ENCODE data around the gene SNX6. TPM values are rescaled to one million over a fixed set of nuclear protein-coding genes. Genes with fewer than 3 reads are reported as not detected.

The SNX6 gene
- total and polyA plus RNA-seq, 9 of the 15 experiments (the other 6 are each of a cell fraction or from before 2014, with no cell fraction given): 34.6 to 111 (median 57.5) TPM

DNA sequence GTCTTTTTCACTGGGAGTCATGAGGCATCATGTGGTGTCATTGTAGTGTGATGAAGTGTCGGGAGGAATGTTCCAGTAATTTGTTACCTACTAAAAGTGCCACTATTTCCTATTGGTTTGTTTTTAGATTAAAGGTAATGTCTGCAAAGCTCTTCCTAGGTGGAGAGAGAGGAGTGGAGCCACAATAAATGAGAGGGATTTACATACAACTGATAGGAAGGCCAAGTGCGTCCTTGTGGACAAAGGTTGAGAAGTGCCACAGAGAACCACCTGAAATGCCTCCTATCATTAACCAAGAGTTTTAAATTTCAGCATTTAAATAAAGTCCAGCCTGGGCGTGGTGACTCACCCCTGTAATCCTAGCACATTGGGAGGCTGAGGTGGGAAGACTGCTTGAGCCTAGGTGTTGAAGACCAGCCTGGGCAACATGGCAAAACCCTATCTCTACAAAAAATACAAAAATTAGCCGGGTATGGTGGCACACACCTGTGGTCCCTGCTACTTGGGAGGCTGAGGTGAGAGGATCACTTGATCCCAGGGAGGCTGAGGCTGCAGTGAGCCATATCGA, 2.5 kb upstream of the SNX6 start (continued):
- no peak for TF ChIP-seq SMAD1 (IDR thresholded peaks at IDR 0.05; ENCODE audit: low read depth, low read length, partially characterized antibody)
- TF ChIP-seq, protein P1, sequence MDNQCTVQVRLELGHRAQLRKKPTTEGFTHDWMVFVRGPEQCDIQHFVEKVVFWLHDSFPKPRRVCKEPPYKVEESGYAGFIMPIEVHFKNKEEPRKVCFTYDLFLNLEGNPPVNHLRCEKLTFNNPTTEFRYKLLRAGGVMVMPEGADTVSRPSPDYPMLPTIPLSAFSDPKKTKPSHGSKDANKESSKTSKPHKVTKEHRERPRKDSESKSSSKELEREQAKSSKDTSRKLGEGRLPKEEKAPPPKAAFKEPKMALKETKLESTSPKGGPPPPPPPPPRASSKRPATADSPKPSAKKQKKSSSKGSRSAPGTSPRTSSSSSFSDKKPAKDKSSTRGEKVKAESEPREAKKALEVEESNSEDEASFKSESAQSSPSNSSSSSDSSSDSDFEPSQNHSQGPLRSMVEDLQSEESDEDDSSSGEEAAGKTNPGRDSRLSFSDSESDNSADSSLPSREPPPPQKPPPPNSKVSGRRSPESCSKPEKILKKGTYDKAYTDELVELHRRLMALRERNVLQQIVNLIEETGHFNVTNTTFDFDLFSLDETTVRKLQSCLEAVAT (IDR thresholded peaks at IDR 0.05): no peak
- no peak for TF ChIP-seq MCM3 (IDR thresholded peaks at IDR 0.05)
- TF ChIP-seq MED1 (CRISPR knock-in tag; IDR thresholded peaks at IDR 0.05; ENCODE audit: borderline replicate concordance): no peak
- no peak for TF ChIP-seq SIX5 (IDR thresholded peaks at IDR 0.05; ENCODE audit: borderline replicate concordance in 1 of 2, insufficient read depth in 1 of 2, low read depth in 1 of 2, low read length in 2 of 2)
- TF ChIP-seq, protein P2, sequence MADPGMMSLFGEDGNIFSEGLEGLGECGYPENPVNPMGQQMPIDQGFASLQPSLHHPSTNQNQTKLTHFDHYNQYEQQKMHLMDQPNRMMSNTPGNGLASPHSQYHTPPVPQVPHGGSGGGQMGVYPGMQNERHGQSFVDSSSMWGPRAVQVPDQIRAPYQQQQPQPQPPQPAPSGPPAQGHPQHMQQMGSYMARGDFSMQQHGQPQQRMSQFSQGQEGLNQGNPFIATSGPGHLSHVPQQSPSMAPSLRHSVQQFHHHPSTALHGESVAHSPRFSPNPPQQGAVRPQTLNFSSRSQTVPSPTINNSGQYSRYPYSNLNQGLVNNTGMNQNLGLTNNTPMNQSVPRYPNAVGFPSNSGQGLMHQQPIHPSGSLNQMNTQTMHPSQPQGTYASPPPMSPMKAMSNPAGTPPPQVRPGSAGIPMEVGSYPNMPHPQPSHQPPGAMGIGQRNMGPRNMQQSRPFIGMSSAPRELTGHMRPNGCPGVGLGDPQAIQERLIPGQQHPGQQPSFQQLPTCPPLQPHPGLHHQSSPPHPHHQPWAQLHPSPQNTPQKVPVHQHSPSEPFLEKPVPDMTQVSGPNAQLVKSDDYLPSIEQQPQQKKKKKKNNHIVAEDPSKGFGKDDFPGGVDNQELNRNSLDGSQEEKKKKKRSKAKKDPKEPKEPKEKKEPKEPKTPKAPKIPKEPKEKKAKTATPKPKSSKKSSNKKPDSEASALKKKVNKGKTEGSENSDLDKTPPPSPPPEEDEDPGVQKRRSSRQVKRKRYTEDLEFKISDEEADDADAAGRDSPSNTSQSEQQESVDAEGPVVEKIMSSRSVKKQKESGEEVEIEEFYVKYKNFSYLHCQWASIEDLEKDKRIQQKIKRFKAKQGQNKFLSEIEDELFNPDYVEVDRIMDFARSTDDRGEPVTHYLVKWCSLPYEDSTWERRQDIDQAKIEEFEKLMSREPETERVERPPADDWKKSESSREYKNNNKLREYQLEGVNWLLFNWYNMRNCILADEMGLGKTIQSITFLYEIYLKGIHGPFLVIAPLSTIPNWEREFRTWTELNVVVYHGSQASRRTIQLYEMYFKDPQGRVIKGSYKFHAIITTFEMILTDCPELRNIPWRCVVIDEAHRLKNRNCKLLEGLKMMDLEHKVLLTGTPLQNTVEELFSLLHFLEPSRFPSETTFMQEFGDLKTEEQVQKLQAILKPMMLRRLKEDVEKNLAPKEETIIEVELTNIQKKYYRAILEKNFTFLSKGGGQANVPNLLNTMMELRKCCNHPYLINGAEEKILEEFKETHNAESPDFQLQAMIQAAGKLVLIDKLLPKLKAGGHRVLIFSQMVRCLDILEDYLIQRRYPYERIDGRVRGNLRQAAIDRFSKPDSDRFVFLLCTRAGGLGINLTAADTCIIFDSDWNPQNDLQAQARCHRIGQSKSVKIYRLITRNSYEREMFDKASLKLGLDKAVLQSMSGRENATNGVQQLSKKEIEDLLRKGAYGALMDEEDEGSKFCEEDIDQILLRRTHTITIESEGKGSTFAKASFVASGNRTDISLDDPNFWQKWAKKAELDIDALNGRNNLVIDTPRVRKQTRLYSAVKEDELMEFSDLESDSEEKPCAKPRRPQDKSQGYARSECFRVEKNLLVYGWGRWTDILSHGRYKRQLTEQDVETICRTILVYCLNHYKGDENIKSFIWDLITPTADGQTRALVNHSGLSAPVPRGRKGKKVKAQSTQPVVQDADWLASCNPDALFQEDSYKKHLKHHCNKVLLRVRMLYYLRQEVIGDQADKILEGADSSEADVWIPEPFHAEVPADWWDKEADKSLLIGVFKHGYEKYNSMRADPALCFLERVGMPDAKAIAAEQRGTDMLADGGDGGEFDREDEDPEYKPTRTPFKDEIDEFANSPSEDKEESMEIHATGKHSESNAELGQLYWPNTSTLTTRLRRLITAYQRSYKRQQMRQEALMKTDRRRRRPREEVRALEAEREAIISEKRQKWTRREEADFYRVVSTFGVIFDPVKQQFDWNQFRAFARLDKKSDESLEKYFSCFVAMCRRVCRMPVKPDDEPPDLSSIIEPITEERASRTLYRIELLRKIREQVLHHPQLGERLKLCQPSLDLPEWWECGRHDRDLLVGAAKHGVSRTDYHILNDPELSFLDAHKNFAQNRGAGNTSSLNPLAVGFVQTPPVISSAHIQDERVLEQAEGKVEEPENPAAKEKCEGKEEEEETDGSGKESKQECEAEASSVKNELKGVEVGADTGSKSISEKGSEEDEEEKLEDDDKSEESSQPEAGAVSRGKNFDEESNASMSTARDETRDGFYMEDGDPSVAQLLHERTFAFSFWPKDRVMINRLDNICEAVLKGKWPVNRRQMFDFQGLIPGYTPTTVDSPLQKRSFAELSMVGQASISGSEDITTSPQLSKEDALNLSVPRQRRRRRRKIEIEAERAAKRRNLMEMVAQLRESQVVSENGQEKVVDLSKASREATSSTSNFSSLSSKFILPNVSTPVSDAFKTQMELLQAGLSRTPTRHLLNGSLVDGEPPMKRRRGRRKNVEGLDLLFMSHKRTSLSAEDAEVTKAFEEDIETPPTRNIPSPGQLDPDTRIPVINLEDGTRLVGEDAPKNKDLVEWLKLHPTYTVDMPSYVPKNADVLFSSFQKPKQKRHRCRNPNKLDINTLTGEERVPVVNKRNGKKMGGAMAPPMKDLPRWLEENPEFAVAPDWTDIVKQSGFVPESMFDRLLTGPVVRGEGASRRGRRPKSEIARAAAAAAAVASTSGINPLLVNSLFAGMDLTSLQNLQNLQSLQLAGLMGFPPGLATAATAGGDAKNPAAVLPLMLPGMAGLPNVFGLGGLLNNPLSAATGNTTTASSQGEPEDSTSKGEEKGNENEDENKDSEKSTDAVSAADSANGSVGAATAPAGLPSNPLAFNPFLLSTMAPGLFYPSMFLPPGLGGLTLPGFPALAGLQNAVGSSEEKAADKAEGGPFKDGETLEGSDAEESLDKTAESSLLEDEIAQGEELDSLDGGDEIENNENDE (IDR thresholded peaks at IDR 0.05; ENCODE audit: low read depth, low read length): no peak
- no peak for TF ChIP-seq SRSF1 (IDR thresholded peaks at IDR 0.05; ENCODE audit: low read depth, low read length)
- TF ChIP-seq, protein P3, sequence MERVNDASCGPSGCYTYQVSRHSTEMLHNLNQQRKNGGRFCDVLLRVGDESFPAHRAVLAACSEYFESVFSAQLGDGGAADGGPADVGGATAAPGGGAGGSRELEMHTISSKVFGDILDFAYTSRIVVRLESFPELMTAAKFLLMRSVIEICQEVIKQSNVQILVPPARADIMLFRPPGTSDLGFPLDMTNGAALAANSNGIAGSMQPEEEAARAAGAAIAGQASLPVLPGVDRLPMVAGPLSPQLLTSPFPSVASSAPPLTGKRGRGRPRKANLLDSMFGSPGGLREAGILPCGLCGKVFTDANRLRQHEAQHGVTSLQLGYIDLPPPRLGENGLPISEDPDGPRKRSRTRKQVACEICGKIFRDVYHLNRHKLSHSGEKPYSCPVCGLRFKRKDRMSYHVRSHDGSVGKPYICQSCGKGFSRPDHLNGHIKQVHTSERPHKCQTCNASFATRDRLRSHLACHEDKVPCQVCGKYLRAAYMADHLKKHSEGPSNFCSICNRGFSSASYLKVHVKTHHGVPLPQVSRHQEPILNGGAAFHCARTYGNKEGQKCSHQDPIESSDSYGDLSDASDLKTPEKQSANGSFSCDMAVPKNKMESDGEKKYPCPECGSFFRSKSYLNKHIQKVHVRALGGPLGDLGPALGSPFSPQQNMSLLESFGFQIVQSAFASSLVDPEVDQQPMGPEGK (CRISPR knock-in tag; IDR thresholded peaks at IDR 0.05; ENCODE audit: borderline replicate concordance): no peak
- no peak for TF ChIP-seq SNRNP70 (optimal IDR thresholded peaks at IDR 0.05; ENCODE audit: low read depth, low read length)
- no peak for TF ChIP-seq EHMT2 (IDR thresholded peaks at IDR 0.05)

All from K562 (cell line).